GM12878 (cell line): ENCODE results near the gene IRF7. TPM values are rescaled to one million over a fixed set of nuclear protein-coding genes. Genes with fewer than 3 reads are reported as not detected.

Experiments
- ATAC-seq: fragments of 200-7000 bp; cut with Tn5 transposase; 3 replicates; pipeline ENCODE4 v1.9.1; 2020; ENCODE audit warnings: mild to moderate bottlenecking, moderate library complexity
- BruUV-seq: library from RNA; stranded (reverse); fragments of 400-500 nt; replicated peaks from 2 replicates; lab custom pipeline; 2021; lab: Mats Ljungman, UMichigan
- CTCF ChIA-PET: fragments of 300-600 bp; sonication (Branson Sonifier 250); formaldehyde crosslinking; extraction: SDS; loops from one replicate; lab custom pipeline; 2021; ENCODE audit warnings: inconsistent platforms; lab: Yijun Ruan, JAX
- POLR2A ChIA-PET: fragments of 350-600 bp; formaldehyde crosslinking; extraction: SDS; loops from one replicate; lab custom pipeline; 2021; ENCODE audit warnings: inconsistent platforms; lab: Charles Lee
- RAD21 ChIA-PET: fragments of 300-600 bp; sonication (Branson Sonifier 250); formaldehyde crosslinking; loops from one replicate; lab custom pipeline; 2023; ENCODE audit warnings: antibody characterized with exemption; ENCODE audit not compliant: unreplicated experiment; lab: Charles Lee
- SMC1A ChIA-PET: fragments of 300-600 bp; sonication (Branson Sonifier 250); formaldehyde crosslinking; loops from one replicate; lab custom pipeline; 2023; ENCODE audit not compliant: unreplicated experiment, uncharacterized antibody; lab: Charles Lee
- DNase-seq: peaks from one replicate; pipeline ENCODE4 v3.0.0-alpha.2; 2011; ENCODE audit warnings: low read depth, low spot score
- FAIRE-seq: peaks from 3 replicates; lab custom pipeline; 2011; peaks lifted over from hg19 to GRCh38; lab: Jason Lieb, UNC
- H2AFZ ChIP-seq: 2 replicates; pipeline ENCODE4 v1.6.0; 2011; ENCODE audit warnings: low read depth, low read length, control low read depth; ENCODE audit not compliant: control insufficient read depth
- H3K27ac ChIP-seq: 2 replicates; pipeline ENCODE4 v1.5.1; 2011; ENCODE audit warnings: control low read depth; ENCODE audit not compliant: control insufficient read depth, insufficient read depth
- H3K27me3 ChIP-seq, 2 experiments: replicated peaks in 1 of 2; 2 replicates each; pipeline versions ENCODE4 v1.6.0 to v1.6.1; 2011; ENCODE audit warnings: low read length in 1 of 2; ENCODE audit not compliant: control insufficient read depth in 2 of 2, insufficient read depth in 2 of 2
- H3K36me3 ChIP-seq, 2 experiments: 2 replicates each; pipeline ENCODE4 v1.5.1; 2011; ENCODE audit warnings: low read length in 1 of 2; ENCODE audit not compliant: control insufficient read depth in 2 of 2, insufficient read depth in 2 of 2
- H3K4me1 ChIP-seq: 2 replicates; pipeline ENCODE4 v1.6.1; 2011; ENCODE audit warnings: mild to moderate bottlenecking, low read length, moderate library complexity, mixed read lengths; ENCODE audit not compliant: control insufficient read depth, insufficient read depth
- H3K4me2 ChIP-seq: 2 replicates; pipeline ENCODE4 v1.6.0; 2011; ENCODE audit warnings: control low read depth; ENCODE audit not compliant: control insufficient read depth, insufficient read depth
- H3K4me3 ChIP-seq: fragments of 200-600 bp; sonication (generic); 2 replicates; pipeline ENCODE4 v1.5.1; 2016
- H3K79me2 ChIP-seq: 2 replicates; pipeline ENCODE4 v1.6.0; 2011; ENCODE audit warnings: low read length; ENCODE audit not compliant: control insufficient read depth, insufficient read depth
- H3K9ac ChIP-seq: 2 replicates; pipeline ENCODE4 v1.8.0; 2011; ENCODE audit warnings: low read length, control low read depth, mixed read lengths; ENCODE audit not compliant: control insufficient read depth, insufficient read depth
- H3K9me3 ChIP-seq: replicated peaks from 3 replicates; pipeline ENCODE4 v1.5.1; 2011; ENCODE audit warnings: mild to moderate bottlenecking, low read length; ENCODE audit not compliant: control insufficient read depth, insufficient read depth
- H4K20me1 ChIP-seq: 2 replicates; pipeline ENCODE4 v1.6.0; 2011; ENCODE audit not compliant: control insufficient read depth, insufficient read depth
- BACH1 ChIP-seq: fragments of 450-650 bp; IDR thresholded peaks from 2 replicates; pipeline ENCODE4 v1.6.1; 2017; ENCODE audit warnings: mild to moderate bottlenecking, borderline replicate concordance
- CBFB ChIP-seq: IDR thresholded peaks from 2 replicates; pipeline ENCODE4 v1.6.1; 2016; ENCODE audit warnings: antibody characterized with exemption, low read depth
- EED ChIP-seq: sonication (generic); IDR thresholded peaks from 2 replicates; pipeline ENCODE4 v1.6.1; 2016; ENCODE audit warnings: antibody characterized with exemption, low read depth
- EZH2 ChIP-seq: IDR thresholded peaks from 2 replicates; pipeline ENCODE4 v1.6.1; 2012; ENCODE audit warnings: low read depth, mild to moderate bottlenecking, control low read depth, inconsistent platforms, low read length, borderline replicate concordance; ENCODE audit not compliant: control insufficient read depth
- JUNB ChIP-seq: IDR thresholded peaks from 2 replicates; pipeline ENCODE4 v1.6.1; 2016; ENCODE audit warnings: antibody characterized with exemption, mild to moderate bottlenecking
- RBBP5 ChIP-seq: fragments of 200-600 bp; sonication (generic); conservative IDR thresholded peaks from 2 replicates; pipeline ENCODE4 v1.6.1; 2016
- SIN3A ChIP-seq: IDR thresholded peaks from 2 replicates; pipeline ENCODE4 v1.6.1; 2012; ENCODE audit warnings: low read depth, low read length, improper control_type of control experiment
- TAF1 ChIP-seq: IDR thresholded peaks from 2 replicates; pipeline ENCODE4 v1.6.1; 2011; ENCODE audit warnings: mild to moderate bottlenecking, low read depth, low read length, borderline replicate concordance
- WGBS: methylation state at CpG from one replicate; pipeline ENCODE4 v1.1.6; 2016; ENCODE audit warnings: low lambda C conversion rate; ENCODE audit not compliant: insufficient replicate concordance, insufficient coverage; ENCODE audit errors: missing lambda C conversion rate; 5-methylcytosine and 5-hydroxymethylcytosine counted together
- in situ Hi-C: fragments of 300-500 bp; cut with MboI; formaldehyde crosslinking; loops from 9 replicates; pipeline ENCODE4 v1.14.3; 2018; ENCODE audit warnings: mixed read lengths
- intact Hi-C: fragments of 100-400 bp; cut with micrococcal nuclease; formaldehyde crosslinking; loops from one replicate; pipeline ENCODE4 v1.14.2; 2022; ENCODE audit not compliant: unreplicated experiment
- polyA plus RNA-seq, 11 experiments: library from polyadenylated mRNA; depleted of rRNA in 4 of 11; unstranded in 6 of 11; stranded (reverse) in 5 of 11; fragments of >200 nt; fragmentation: Nextera tagmentation in 4 of 11; fragmentation: Illumina TruSeq in 1 of 11; extraction: Ambion mirVana in 4 of 11; extraction: Trizol in 1 of 11; gene quantifications; 1 replicate in 1 of 11; 2 replicates in 10 of 11; pipeline versions ENCODE4 v1.2.1 to v1.2.3, GENCODE V29; 2011 to 2016; ENCODE audit warnings: inconsistent platforms in 2 of 11, missing spikeins in 2 of 11, low read depth in 1 of 11
- total RNA-seq, 4 experiments: library from RNA; depleted of rRNA in 3 of 4; stranded (reverse); fragments of >200 nt in 3 of 4; fragmentation: Illumina TruSeq in 1 of 4; extraction: Trizol in 1 of 4; gene quantifications; 2 replicates each; pipeline versions ENCODE4 v1.2.1 to v1.2.3, GENCODE V29; 2013 to 2021
- TF ChIP-seq, protein P1 (sequence below): fragments of 450-650 bp; IDR thresholded peaks from 2 replicates; pipeline ENCODE4 v1.6.1; 2017; ENCODE audit warnings: antibody characterized with exemption, mild to moderate bottlenecking, moderate library complexity
- TF ChIP-seq, protein P2 (sequence below): fragments of 450-650 bp; conservative IDR thresholded peaks from 2 replicates; pipeline ENCODE4 v1.6.1; 2017; ENCODE audit warnings: mild to moderate bottlenecking, moderate library complexity

The IRF7 gene
- total and polyA plus RNA-seq, 10 of the 15 experiments (the other 5 are each of a cell fraction or from before 2014, with no cell fraction given): 4.4 to 141 (median 67.6) TPM

- FAIRE-seq (no peak), ATAC-seq (no peak), DNase-seq (no peak)
- RAD21 ChIA-PET: no interaction called here
- no peak overlapping the region for H2AFZ ChIP-seq
- 60% methylated on average over 19 of the region's 25 CpGs for WGBS
- no peak overlapping the region for H3K9ac ChIP-seq
- no peak overlapping the region for H3K27ac ChIP-seq
- H3K79me2 ChIP-seq: no peaks in the 10 kb centered on the region
- H3K4me2 ChIP-seq: no peak overlapping the region
- in situ Hi-C loops: no loop called here
- H4K20me1 ChIP-seq: no peaks in the 10 kb centered on the region
- H3K36me3 ChIP-seq: no peaks in the 10 kb centered on the region
- no peak overlapping the region for H3K4me3 ChIP-seq
- H3K9me3 ChIP-seq: no peaks in the 10 kb centered on the region
- SMC1A ChIA-PET: no interaction called here
- no peak for TF ChIP-seq RBBP5
- no peak for TF ChIP-seq SIN3A
- no peak for TF ChIP-seq EED
- TF ChIP-seq TAF1: no peak
- no peak for TF ChIP-seq CBFB
- no peak for TF ChIP-seq BACH1
- TF ChIP-seq, protein P1, sequence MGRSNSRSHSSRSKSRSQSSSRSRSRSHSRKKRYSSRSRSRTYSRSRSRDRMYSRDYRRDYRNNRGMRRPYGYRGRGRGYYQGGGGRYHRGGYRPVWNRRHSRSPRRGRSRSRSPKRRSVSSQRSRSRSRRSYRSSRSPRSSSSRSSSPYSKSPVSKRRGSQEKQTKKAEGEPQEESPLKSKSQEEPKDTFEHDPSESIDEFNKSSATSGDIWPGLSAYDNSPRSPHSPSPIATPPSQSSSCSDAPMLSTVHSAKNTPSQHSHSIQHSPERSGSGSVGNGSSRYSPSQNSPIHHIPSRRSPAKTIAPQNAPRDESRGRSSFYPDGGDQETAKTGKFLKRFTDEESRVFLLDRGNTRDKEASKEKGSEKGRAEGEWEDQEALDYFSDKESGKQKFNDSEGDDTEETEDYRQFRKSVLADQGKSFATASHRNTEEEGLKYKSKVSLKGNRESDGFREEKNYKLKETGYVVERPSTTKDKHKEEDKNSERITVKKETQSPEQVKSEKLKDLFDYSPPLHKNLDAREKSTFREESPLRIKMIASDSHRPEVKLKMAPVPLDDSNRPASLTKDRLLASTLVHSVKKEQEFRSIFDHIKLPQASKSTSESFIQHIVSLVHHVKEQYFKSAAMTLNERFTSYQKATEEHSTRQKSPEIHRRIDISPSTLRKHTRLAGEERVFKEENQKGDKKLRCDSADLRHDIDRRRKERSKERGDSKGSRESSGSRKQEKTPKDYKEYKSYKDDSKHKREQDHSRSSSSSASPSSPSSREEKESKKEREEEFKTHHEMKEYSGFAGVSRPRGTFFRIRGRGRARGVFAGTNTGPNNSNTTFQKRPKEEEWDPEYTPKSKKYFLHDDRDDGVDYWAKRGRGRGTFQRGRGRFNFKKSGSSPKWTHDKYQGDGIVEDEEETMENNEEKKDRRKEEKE: no peak
- TF ChIP-seq, protein P2, sequence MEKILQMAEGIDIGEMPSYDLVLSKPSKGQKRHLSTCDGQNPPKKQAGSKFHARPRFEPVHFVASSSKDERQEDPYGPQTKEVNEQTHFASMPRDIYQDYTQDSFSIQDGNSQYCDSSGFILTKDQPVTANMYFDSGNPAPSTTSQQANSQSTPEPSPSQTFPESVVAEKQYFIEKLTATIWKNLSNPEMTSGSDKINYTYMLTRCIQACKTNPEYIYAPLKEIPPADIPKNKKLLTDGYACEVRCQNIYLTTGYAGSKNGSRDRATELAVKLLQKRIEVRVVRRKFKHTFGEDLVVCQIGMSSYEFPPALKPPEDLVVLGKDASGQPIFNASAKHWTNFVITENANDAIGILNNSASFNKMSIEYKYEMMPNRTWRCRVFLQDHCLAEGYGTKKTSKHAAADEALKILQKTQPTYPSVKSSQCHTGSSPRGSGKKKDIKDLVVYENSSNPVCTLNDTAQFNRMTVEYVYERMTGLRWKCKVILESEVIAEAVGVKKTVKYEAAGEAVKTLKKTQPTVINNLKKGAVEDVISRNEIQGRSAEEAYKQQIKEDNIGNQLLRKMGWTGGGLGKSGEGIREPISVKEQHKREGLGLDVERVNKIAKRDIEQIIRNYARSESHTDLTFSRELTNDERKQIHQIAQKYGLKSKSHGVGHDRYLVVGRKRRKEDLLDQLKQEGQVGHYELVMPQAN: no peak
- TF ChIP-seq EZH2: no peak
- no peak for TF ChIP-seq JUNB
- TF ChIP-seq, all 136 proteins: peak for 0
- ChIA-PET CTCF (no interaction called here), POLR2A (no interaction called here)
- Histone ChIP-seq H3K4me1 (peaks cover 11% of the 10 kb centered on the region), H3K27me3 (no peaks in the 10 kb centered on the region)
- no TSS peak for BruUV-seq
- intact Hi-C loops: no loop called here
Observed at GRCh38 chr11:623999-624704, 8.4 kb upstream of the IRF7 start.
